ENCODE measurements around the gene ELP1. TPM values are rescaled to one million over a fixed set of nuclear protein-coding genes. Genes with fewer than 3 reads are reported as not detected.
"Not testable (repeated sequence)": the region's sequence is repeated elsewhere in the genome, so short reads cannot be mapped to it uniquely, and the experiment has no call there.

The ELP1 gene
- total RNA-seq, 1 experiment from 2014 or later: 40.0 TPM

GRCh38 chr9:108933231-108933717 lies 650 bp downstream of the ELP1 start:
- DNase-seq (ENCODE audit: low spot score): peak; percentile 23

- no peak for DNase-seq (ENCODE audit: low spot score)
Observed at GRCh38 chr9:108928386-108928785, 5.5 kb downstream of the ELP1 start.

- no peak for DNase-seq (ENCODE audit: low spot score)
Observed at GRCh38 chr9:108924466-108924865, 9.5 kb downstream of the ELP1 start.

- DNase-seq (ENCODE audit: low spot score): no peak
Observed at GRCh38 chr9:108921200-108921599, 12.7 kb downstream of the ELP1 start.

- DNase-seq (ENCODE audit: low spot score): not testable (repeated sequence)
Observed at GRCh38 chr9:108920401-108920800, 13.5 kb downstream of the ELP1 start.

- DNase-seq (ENCODE audit: low spot score): no peak
Observed at GRCh38 chr9:108919517-108919916, 14.4 kb downstream of the ELP1 start.

- DNase-seq (ENCODE audit: low spot score): no peak
Observed at GRCh38 chr9:108913391-108913790, 20.5 kb downstream of the ELP1 start.

- DNase-seq (ENCODE audit: low spot score): no peak
Observed at GRCh38 chr9:108911820-108912219, 22.1 kb downstream of the ELP1 start.

- no peak for DNase-seq (ENCODE audit: low spot score)
Observed at GRCh38 chr9:108910914-108911313, 23.0 kb downstream of the ELP1 start.

GRCh38 chr9:108910402-108910801 lies 23.5 kb downstream of the ELP1 start:
- DNase-seq (ENCODE audit: low spot score): no peak

- no peak for DNase-seq (ENCODE audit: low spot score)
Observed at GRCh38 chr9:108905494-108905893, 28.4 kb downstream of the ELP1 start.

GRCh38 chr9:108904161-108904560 lies 29.8 kb downstream of the ELP1 start:
- DNase-seq (ENCODE audit: low spot score): no peak

- DNase-seq (ENCODE audit: low spot score): no peak
Observed at GRCh38 chr9:108903420-108904103, 30.4 kb downstream of the ELP1 start.

GRCh38 chr9:108900176-108900575 lies 33.7 kb downstream of the ELP1 start:
- no peak for DNase-seq (ENCODE audit: low spot score)

GRCh38 chr9:108899023-108899695 lies 34.8 kb downstream of the ELP1 start:
- DNase-seq (ENCODE audit: low spot score): not testable (repeated sequence)

GRCh38 chr9:108897324-108898096 lies 36.4 kb downstream of the ELP1 start:
- no peak for DNase-seq (ENCODE audit: low spot score)

GRCh38 chr9:108894225-108894997 lies 39.5 kb downstream of the ELP1 start:
- no peak for DNase-seq (ENCODE audit: low spot score)

GRCh38 chr9:108889649-108890067 lies 44.3 kb downstream of the ELP1 start:
- peak; percentile 40 for DNase-seq (ENCODE audit: low spot score)

GRCh38 chr9:108886594-108887271 lies 47.2 kb downstream of the ELP1 start:
- not testable (repeated sequence) for DNase-seq (ENCODE audit: low spot score)

GRCh38 chr9:108885643-108886348 lies 48.1 kb downstream of the ELP1 start:
- peak; percentile 31 for DNase-seq (ENCODE audit: low spot score)

All from A172 (cell line).